EL (cell line): ENCODE data around the gene MYT1.
"Not testable (repeated sequence)": the region's sequence is repeated elsewhere in the genome, so short reads cannot be mapped to it uniquely, and the experiment has no call there.

Experiments used
- DNase-seq: peaks from one replicate; pipeline ENCODE4 v3.0.0-alpha.2; 2016

MYT1 gene

DNA sequence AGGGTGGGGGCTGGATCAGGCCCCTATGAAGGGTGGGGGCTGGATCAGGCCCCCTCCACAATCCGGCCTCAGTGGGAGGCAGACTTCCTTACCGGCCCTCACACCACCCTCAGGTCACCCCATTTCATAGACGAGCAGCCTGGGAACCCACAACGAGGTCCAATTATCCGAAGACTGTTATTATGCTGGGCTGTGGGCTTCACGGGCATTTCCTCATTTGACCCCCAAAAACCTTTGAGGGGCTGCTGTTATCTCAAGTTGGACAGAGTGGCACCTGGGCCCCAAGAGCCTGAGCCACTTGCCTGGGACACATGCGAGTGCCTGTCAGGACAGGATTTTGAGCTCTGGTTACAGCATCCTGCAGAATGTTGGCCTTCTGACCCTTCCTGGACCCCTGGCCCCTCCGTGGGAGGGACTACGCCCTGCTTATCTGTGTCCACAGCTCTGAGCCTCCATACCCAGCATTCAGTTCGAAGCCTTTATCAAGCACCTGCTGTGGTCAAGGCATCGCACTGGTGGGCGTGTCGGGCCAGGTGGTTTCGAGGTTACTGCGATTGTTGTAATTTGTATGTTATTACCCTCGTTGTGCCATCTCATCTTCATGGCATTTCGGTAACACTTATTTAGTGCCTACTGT is 56.8 kb downstream of the MYT1 start:
- no peak for DNase-seq

DNA sequence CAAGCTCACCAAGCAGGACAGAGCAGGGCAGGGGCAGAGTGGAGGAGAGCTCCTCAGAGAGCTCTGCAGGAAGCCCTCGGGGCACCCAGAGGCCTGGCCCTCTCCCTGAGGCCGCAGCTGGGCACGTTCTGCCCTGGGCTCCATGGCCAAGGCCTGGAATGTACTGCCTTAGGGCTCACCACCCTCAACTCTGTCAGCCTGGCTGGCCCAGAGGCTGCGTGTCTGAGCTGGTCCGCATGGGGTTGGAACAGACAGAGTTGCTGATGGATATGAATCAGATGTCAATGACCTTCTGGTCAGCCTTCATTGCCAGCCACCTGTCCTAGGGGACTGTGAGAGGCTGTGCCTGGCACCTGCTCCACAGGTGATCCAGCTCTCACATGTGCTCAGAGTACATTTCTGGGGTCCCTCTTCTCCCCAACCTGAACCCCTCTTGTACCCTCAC is 58.1 kb downstream of the MYT1 start:
- DNase-seq, result peak; percentile 90

GRCh38 chr20:64222851-64223525 is 58.7 kb downstream of the MYT1 start:
- no peak for DNase-seq

DNA sequence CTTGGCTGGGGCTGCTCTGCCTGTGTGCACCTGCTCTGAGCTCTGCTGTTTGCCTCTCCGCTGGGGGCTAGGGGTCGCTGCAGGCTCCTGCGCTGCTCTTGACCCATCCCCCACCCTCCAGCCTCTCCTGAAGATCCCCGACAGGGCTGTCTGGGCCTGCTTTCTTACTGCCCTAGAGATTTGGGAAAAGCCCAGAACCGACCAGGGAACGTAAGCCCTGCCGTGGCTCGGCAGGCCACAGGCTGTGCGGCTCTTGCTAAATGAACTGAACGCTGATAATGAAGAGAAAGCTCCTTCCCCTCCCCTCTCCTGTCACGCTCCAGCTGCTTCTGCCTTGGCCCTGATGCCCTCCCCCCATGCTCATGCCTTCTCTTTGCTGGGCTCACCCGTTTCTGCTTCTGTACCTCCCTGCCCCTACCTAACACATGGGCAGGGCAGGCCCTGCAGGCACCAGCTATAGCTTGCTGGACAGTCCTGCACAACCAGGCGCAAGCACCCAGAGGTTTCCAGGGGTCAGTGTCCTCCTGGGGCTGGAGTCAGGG is 59.3 kb downstream of the MYT1 start:
- no peak for DNase-seq

DNA sequence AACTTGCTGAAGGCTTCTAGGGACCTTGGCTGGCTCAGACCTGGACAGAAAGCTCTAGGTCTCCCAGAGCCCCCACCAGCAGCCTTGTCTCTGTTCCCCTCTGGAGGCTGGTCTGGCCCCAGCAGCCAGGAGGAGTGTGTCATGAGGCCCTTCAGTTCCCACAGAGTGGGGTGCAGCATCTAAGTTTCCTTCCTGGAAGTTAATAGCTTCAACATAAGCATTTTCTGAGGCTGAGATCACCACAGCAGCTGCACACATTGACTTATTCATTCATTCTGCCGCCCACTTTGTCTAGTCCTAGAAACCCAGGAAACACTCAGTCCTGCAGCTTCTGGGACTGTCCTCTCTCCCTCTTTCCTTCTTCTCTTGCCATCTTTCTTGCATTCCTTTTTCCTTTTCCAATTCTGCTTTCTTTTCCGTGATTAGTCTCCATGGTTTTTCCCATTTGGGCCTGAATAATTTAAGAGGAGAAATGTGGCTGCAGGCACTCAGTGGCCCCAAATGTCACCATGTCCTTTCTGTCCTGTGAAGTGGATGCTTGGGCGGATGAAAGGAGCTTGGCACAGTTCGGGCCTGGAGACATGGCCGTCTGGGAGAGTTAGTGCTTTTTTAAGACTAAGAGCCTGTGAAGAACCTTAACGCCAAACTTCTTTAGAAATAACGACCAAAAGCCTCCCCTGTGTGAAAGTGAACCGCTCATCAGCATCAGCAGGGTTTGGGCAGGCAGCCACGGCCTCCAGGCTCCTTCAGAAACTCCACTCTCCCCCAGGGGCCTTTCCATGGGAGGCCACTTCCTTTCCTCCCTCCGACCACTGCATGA is 60.3 kb downstream of the MYT1 start:
- DNase-seq, result peak; percentile 96

- DNase-seq, result no peak
Measured at GRCh38 chr20:64225171-64225595, 60.9 kb downstream of the MYT1 start.

DNA sequence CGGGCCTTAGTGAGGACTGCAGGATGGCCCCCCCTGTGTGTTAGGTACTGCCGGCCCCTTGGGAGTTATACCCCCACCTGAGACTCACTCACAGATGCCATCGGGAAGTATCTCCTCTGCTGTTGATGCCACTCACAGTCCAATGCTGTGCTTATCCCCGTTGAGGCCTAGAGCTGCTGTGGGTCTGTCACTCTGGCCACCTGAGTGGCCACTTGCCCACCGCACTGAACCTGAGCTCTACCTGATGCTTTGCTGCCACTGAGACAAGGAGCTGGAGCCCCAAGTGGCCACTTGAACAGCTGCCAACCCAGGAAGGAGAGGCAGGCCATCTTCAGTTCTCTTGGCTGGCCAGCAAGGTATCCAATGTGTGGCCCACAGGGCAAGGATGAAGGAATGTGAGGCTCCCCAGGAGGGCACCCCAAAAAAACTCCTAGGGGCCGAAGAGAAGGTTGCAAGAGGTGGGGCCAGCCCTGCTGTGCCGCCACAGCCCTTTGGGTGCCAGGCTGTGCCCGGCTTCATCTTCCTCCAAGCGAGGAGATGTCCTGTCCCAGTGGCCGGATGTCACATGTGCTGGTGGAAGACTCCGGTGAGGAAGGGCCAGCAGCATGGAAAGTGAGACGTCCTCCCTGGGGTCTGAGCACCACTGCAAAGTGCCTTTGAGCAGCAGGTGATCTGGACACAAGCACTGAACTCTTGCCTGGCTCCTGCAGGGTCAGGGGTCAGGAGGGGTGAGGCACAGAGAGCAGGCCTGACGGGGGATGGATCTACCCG is 61.8 kb downstream of the MYT1 start:
- no peak for DNase-seq

DNA sequence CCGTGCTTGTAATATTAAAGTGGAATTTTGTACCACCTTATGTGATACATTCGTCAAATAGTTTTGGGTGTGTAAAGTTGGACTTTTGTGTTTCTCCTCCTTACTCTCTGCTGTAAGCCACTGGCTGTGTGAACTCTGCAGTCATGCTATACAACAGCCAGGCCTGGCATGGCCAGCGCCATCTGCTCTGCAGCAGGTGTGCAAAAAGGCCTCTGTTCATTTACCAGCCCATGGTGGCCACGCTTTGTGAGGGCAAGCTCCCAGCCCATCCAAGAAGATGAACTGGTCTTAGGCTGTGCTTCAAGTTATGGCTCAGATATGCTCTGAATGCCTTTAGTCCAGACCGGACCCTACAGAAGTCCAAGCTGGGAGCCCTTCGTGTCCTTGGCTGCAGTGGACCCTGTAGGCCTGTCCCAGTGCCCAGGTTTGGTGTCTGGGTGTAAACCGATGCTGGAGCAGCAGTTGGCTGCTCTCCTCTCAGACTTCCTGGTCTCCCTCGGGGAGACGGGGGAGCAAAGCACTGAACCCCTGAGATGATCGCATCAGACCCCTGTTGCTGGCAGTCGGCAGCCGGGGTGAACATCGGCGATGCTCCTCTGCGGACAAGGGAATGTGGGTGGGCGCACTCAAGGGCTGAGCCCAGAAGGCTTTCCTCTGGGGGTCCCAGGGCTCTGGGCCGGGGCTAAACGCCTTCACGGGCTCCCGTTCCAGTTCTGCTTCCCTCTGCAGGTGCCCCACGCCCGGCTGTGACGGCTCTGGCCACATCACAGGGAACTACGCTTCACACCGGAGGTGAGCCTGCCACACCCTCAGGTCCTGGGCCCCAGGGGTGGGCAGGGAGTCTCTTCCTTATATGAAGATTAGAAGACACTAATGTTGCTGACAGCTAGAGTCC is 62.7 kb downstream of the MYT1 start:
- no peak for DNase-seq

GRCh38 chr20:64228086-64228653 is 63.9 kb downstream of the MYT1 start:
- no peak for DNase-seq

DNA sequence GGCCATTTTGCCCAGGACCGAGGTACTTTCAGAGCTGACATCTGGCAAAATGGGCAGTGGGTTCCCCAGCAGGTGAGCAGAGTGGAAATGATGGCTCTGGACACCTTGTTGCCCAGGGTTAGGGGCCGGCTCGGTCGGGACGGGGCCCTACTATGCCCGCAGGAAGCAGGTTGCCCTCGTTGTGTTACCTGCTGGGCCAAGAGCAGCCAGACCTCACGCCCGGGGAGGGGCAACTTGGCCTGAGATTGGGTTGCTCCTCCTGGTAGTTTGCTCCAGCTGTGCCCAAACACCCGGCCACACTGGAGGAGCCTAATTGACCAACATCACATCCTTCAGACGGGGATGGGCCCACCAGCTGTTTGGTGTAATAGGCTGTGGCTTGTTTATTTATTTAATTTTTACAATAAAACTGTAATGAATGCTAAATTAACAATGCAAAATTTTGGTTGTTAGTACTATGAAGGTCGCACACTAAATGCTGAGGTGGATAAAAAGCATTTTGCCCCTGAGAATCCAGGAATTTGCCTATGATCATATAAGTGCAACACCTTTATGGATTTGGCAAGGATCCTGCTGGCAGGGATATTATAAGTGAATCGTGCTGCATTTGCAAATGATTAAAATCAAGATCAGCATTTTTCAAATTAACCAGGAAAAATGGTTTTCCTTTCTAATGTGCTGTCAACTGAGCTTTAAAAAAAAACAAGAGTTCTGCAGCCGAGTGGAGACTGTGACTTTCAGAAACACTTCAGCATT is 64.7 kb downstream of the MYT1 start:
- no peak for DNase-seq

- no peak for DNase-seq
Measured at GRCh38 chr20:64229507-64230061, 65.3 kb downstream of the MYT1 start.

GRCh38 chr20:64230461-64231145 is 66.4 kb downstream of the MYT1 start:
- DNase-seq, result no peak

DNA sequence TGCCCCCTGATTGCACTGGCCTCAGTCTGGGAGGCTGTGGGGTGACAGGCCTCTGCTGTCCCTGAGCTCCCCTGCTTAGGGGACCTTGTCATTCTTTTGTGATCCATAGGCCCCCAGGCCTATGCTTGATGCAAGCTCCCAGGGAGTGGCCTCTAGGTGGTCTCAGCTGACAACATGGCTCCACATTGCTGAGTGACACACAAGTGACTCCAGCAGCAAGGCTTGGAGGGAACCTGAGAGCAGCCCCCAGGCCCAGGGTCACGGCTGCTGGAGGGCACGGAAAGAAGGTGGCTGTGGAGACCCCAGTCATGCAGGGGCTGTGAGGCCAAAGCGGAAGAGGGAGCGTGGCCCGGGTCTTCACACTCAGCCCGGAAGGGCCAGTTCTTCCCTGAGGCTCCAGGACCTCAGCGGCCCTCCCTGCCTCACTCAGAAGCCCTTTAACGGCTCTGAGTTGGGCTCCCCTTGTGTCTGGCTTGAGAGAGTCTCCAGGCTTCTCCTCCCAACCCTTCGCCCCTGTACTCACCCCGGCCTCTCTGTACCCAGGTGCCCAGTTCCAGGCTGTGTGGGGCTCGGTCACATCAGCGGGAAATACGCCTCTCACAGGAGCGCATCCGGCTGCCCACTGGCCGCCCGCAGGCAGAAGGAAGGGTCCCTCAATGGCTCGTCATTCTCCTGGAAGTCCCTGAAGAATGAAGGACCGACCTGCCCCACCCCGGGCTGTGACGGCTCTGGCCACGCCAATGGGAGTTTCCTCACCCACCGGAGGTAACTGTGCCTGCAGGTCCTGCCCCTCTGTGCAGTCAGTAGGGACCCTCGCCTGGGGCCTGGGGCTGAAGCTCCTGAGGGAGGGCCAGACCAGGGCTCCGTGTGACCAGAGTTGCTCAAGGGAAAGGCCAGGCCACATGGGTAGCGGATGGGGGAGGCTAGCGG is 67.6 kb downstream of the MYT1 start:
- no peak for DNase-seq

DNA sequence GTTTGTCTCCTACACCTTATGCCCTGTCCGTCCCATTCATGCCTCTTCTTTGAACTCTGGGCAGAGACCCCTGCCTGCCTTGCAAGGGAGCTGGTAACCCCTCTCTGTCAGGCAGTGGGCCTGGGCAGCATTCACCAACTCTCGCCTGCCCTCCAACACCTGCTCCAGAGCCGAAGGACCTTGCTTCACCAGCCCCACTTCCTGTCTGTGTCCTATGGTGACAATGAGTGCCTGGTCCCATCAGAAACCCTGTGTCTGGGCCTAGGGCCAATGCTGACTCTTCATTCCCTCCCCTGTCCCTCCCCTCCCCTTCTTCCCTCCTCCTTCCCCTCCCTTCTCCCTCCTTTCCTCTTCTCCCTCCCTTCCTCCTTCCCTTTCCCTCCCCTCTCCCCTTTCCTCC is 68.5 kb downstream of the MYT1 start:
- peak; percentile 16 for DNase-seq

DNA sequence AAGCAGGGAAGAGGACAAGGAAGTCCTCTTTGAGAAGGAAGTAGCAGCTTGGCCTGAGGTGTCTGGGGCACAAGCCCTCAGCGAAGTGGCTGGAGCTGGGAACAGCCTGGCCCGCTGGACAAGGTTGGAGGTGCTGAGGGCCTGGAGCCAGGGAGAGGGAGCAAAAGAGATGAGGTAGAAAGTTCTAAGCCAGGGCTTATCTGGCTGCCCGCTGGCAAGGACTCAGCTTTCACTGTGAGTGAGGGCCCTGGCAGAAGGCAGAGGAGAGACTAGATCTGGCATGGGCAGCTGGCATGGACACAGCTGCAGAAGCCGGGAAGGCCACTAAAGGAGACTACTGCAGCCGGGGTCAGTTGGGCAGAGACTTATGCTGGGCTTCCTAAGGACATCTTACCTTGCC is 69.5 kb downstream of the MYT1 start:
- DNase-seq, result no peak

- DNase-seq, result no peak
Measured at GRCh38 chr20:64234291-64234791, 70.1 kb downstream of the MYT1 start.

DNA sequence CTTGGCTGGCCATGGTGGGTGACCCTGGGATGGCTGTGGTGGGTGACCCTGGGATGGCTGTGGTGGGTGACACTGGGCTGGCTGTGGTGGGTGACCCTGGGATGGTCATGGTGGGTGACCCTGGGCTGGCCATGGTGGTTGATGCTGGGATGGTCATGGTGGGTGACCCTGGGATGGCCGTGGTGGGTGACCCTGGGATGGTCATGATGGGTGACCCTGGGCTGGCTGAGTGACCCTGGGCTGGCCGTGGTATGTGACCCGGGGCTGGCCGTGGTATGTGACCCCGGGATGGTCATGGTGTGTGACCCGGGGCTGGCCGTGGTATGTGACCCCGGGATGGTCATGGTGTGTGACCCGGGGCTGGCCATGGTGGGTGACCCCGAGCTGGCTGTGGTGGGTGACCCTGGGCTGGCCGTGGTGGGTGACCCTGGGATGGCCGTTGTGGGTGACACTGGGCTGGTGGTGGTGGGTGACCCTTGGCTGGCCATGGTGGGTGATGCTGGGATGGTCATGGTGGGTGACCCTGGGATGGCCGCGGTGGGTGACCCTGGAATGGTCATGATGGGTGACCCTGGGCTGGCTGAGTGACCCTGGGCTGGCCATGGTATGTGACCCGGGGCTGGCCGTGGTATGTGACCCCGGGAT is 70.8 kb downstream of the MYT1 start:
- DNase-seq, result not testable (repeated sequence)
